HepG2 (cell line): ENCODE results near the gene ZNF780B. TPM values are rescaled to one million over a fixed set of nuclear protein-coding genes. Genes with fewer than 3 reads are reported as not detected.

Experiments
- ATAC-seq: fragments of 200-7000 bp; cut with Tn5 transposase; 3 replicates; pipeline ENCODE4 v1.9.1; 2020; ENCODE audit warnings: mild to moderate bottlenecking, moderate library complexity
- BruUV-seq: library from RNA; stranded (reverse); fragments of 400-500 nt; replicated peaks from 2 replicates; lab custom pipeline; 2021; lab: Mats Ljungman, UMichigan
- CTCF ChIA-PET: fragments of 300-600 bp; formaldehyde crosslinking; extraction: SDS; loops from one replicate; lab custom pipeline; 2021; ENCODE audit warnings: low total read pairs, inconsistent platforms, low intra/inter-chr PET ratio; lab: Yijun Ruan, JAX
- POLR2A ChIA-PET: fragments of 350-600 bp; sonication (Branson Sonifier 250); formaldehyde crosslinking; loops from one replicate; lab custom pipeline; 2020; ENCODE audit warnings: antibody characterized with exemption, inconsistent platforms; lab: Yijun Ruan, JAX
- DNase-seq: peaks from one replicate; pipeline ENCODE4 v3.0.0-alpha.2; 2015; ENCODE audit warnings: low spot score
- FAIRE-seq: peaks from 3 replicates; lab custom pipeline; 2011; peaks lifted over from hg19 to GRCh38; lab: Jason Lieb, UNC
- H2AFZ ChIP-seq: one replicate; pipeline ENCODE4 v1.6.1; 2011; ENCODE audit warnings: low read length, inconsistent platforms
- H3K27ac ChIP-seq: fragments of 300-600 bp; 3 replicates; pipeline ENCODE4 v1.8.0; 2011; ENCODE audit warnings: mixed run types, mild to moderate bottlenecking, mixed read lengths, low read length, inconsistent platforms; ENCODE audit not compliant: insufficient read depth; ENCODE audit errors: extremely low read length
- H3K27me3 ChIP-seq, 2 experiments: fragments of 200-600 bp in 1 of 2; 2 replicates in 1 of 2; 3 replicates in 1 of 2; pipeline versions ENCODE4 v1.6.0 to v1.8.0; 2011; ENCODE audit warnings: low read length in 2 of 2, mild to moderate bottlenecking in 2 of 2, moderate library complexity in 2 of 2, inconsistent platforms in 1 of 2; ENCODE audit not compliant: insufficient read depth in 2 of 2, control insufficient read depth in 1 of 2
- H3K36me3 ChIP-seq, 2 experiments: fragments of 200-600 bp in 1 of 2; replicated peaks in 1 of 2; 2 replicates in 1 of 2; 3 replicates in 1 of 2; pipeline versions ENCODE4 v1.5.1 to v1.8.0; 2011; ENCODE audit warnings: low read length in 2 of 2, inconsistent platforms in 1 of 2; ENCODE audit not compliant: insufficient read depth in 2 of 2, control insufficient read depth in 1 of 2
- H3K4me1 ChIP-seq: 2 replicates; pipeline ENCODE4 v1.5.1; 2012; ENCODE audit warnings: low read length, inconsistent platforms; ENCODE audit not compliant: insufficient read depth
- H3K4me2 ChIP-seq: 2 replicates; pipeline ENCODE4 v1.6.0; 2011; ENCODE audit warnings: low read depth, low read length, inconsistent platforms
- H3K4me3 ChIP-seq, 3 experiments: fragments of 200-600 bp in 1 of 3; sonication (generic), shearing (Covaris generic) in 1 of 3; replicated peaks in 1 of 3; 2 replicates each; pipeline ENCODE4 v1.5.1; 2011 to 2016; ENCODE audit warnings: low read length in 3 of 3, inconsistent platforms in 2 of 3, low read depth in 2 of 3, mild to moderate bottlenecking in 2 of 3, control low read depth in 1 of 3, mixed read lengths in 1 of 3; ENCODE audit not compliant: insufficient read depth in 1 of 3
- H3K79me2 ChIP-seq: one replicate; pipeline ENCODE4 v1.6.1; 2011; ENCODE audit warnings: low read length, inconsistent platforms; ENCODE audit not compliant: insufficient read depth
- H3K9ac ChIP-seq: 2 replicates; pipeline ENCODE4 v1.6.0; 2011; ENCODE audit warnings: mild to moderate bottlenecking, low read depth, low read length, inconsistent platforms; ENCODE audit not compliant: insufficient read depth
- H3K9me3 ChIP-seq: 2 replicates; pipeline ENCODE4 v1.5.1; 2012; ENCODE audit warnings: mild to moderate bottlenecking, low read length
- H4K20me1 ChIP-seq: 2 replicates; pipeline ENCODE4 v1.6.0; 2011; ENCODE audit warnings: inconsistent platforms, mild to moderate bottlenecking, low read length, moderate library complexity; ENCODE audit not compliant: insufficient read depth
- KLF12 ChIP-seq: sonication (generic); formaldehyde crosslinking; IDR thresholded peaks from 2 replicates; pipeline ENCODE4 v1.4.0; 2020; ENCODE audit warnings: missing genetic modification reagents, borderline replicate concordance
- ZNF121 ChIP-seq: sonication (generic); formaldehyde crosslinking; IDR thresholded peaks from 2 replicates; pipeline ENCODE4 v1.5.0; 2020; ENCODE audit warnings: mild to moderate bottlenecking, missing genetic modification reagents
- WGBS: methylation state at CpG from one replicate; pipeline ENCODE4 v1.1.6; 2017; ENCODE audit warnings: low lambda C conversion rate; 5-methylcytosine and 5-hydroxymethylcytosine counted together
- in situ Hi-C: cut with HindIII; loops from 2 replicates; pipeline ENCODE4 v1.10.0; 2017; ENCODE audit warnings: low pct_unique_long_range_greater_than_20kb; ENCODE audit not compliant: extremely low pct_ligation_motif_present
- intact Hi-C: fragments of 100-400 bp; cut with micrococcal nuclease; formaldehyde crosslinking; loops from one replicate; pipeline ENCODE4 v1.10.0; 2022; ENCODE audit not compliant: unreplicated experiment
- polyA plus RNA-seq, 8 experiments: library from polyadenylated mRNA; depleted of rRNA in 3 of 8; stranded (reverse) in 7 of 8; unstranded in 1 of 8; fragments of >200 nt; fragmentation: Illumina TruSeq in 4 of 8; extraction: Trizol in 4 of 8; gene quantifications; 2 replicates each; pipeline versions ENCODE4 v1.2.1 to v1.2.3, GENCODE V29; 2011 to 2016; ENCODE audit warnings: low read depth in 4 of 8, missing spikeins in 1 of 8, mixed read lengths in 1 of 8; ENCODE audit not compliant: insufficient read depth in 1 of 8
- total RNA-seq, 5 experiments: library from RNA; depleted of rRNA; stranded (reverse); fragments of >200 nt; fragmentation: Illumina TruSeq; extraction: Trizol; gene quantifications; 2 replicates each; pipeline ENCODE4 v1.2.3, GENCODE V29; 2016; ENCODE audit warnings: low read depth in 1 of 5

ZNF780B gene
- total and polyA plus RNA-seq, 2 of the 13 experiments (the other 11 are each of a cell fraction or from before 2014, with no cell fraction given) = 6.6 to 21.9 TPM

- no peak for FAIRE-seq
- intact Hi-C loops = no loop called here
Observed at GRCh38 chr19:39982883-39983282, 73.1 kb downstream of the ZNF780B start.

More at GRCh38 chr19:39982883-39983282, 73.1 kb downstream of the ZNF780B start:
- Histone ChIP-seq H3K27ac (no peak overlapping the region), H2AFZ (no peak overlapping the region), H3K27me3 (no peaks in the 10 kb centered on the region), H3K4me1 (no peaks in the 10 kb centered on the region), H3K4me3 (no peak overlapping the region), H3K79me2 (peaks cover 9% of the 10 kb centered on the region), H4K20me1 (no peaks in the 10 kb centered on the region), H3K36me3 (peaks cover 12 to 37% of the 10 kb centered on the region in 2 experiments), H3K4me2 (no peak overlapping the region), H3K9me3 (peaks cover 14% of the 10 kb centered on the region), H3K9ac (no peak overlapping the region)
- POLR2A ChIA-PET = no interaction called here
- WGBS = 89% methylated on average over 1 of the region's 1 CpG
- ATAC-seq (no peak), DNase-seq (no peak)
- no TSS peak for BruUV-seq
- TF ChIP-seq KLF12 = no peak
- TF ChIP-seq ZNF121 (CRISPR knock-in tag) = peak; percentile 45; the same call in 1 of the 2 replicates
- in situ Hi-C loops = no loop called here
- CTCF ChIA-PET = no interaction called here

Other genes starting within 250 kb of the ZNF780B start
- 0.45 and 0.82 TPM in 2 replicates for gene DYRK1B, start 222.1 kb downstream of the ZNF780B start, total RNA-seq (2016; rRNA removed; fragmentation: Illumina TruSeq; extraction: Trizol)
- gene DYRK1B, start 222.1 kb downstream of the ZNF780B start, polyA plus RNA-seq (2011; rRNA removed) = 1.1 and 1.3 TPM in 2 replicates
- 153 and 235 TPM in 2 replicates for gene FBL, start 209.9 kb downstream of the ZNF780B start, total RNA-seq (2016; rRNA removed; fragmentation: Illumina TruSeq; extraction: Trizol)
- gene FBL, start 209.9 kb downstream of the ZNF780B start, polyA plus RNA-seq (2011; rRNA removed) = 408 and 468 TPM in 2 replicates
- gene FCGBP, start 121.6 kb downstream of the ZNF780B start, total RNA-seq (2016; rRNA removed; fragmentation: Illumina TruSeq; extraction: Trizol) = 7.0 and 7.2 TPM in 2 replicates
- gene FCGBP, start 121.6 kb downstream of the ZNF780B start, polyA plus RNA-seq (2011; rRNA removed) = 1.3 and 2.4 TPM in 2 replicates
- 160 and 194 TPM in 2 replicates for gene PSMC4, start 85.1 kb downstream of the ZNF780B start, total RNA-seq (2016; rRNA removed; fragmentation: Illumina TruSeq; extraction: Trizol)
- 49.9 and 62.6 TPM in 2 replicates for gene PSMC4, start 85.1 kb downstream of the ZNF780B start, polyA plus RNA-seq (2011; rRNA removed)
- 4.1 and 6.0 TPM in 2 replicates for gene ZNF546, start 59.2 kb downstream of the ZNF780B start, total RNA-seq (2016; rRNA removed; fragmentation: Illumina TruSeq; extraction: Trizol)
- 2.2 and 2.5 TPM in 2 replicates for gene ZNF546, start 59.2 kb downstream of the ZNF780B start, polyA plus RNA-seq (2011; rRNA removed)
- 22.7 and 22.9 TPM in 2 replicates for gene ZNF780A, start 34.7 kb upstream of the ZNF780B start, total RNA-seq (2016; rRNA removed; fragmentation: Illumina TruSeq; extraction: Trizol)
- 12.4 and 13.5 TPM in 2 replicates for gene ZNF780A, start 34.7 kb upstream of the ZNF780B start, polyA plus RNA-seq (2011; rRNA removed)
- 1.9 and 3.4 TPM in 2 replicates for gene MAP3K10, start 135.2 kb upstream of the ZNF780B start, total RNA-seq (2016; rRNA removed; fragmentation: Illumina TruSeq; extraction: Trizol)
- gene MAP3K10, start 135.2 kb upstream of the ZNF780B start, polyA plus RNA-seq (2011; rRNA removed) = 5.0 and 6.7 TPM in 2 replicates
- not detected in 2 replicates for gene TTC9B, start 162.2 kb upstream of the ZNF780B start, total RNA-seq (2016; rRNA removed; fragmentation: Illumina TruSeq; extraction: Trizol)
- not detected in 2 replicates for gene TTC9B, start 162.2 kb upstream of the ZNF780B start, polyA plus RNA-seq (2011; rRNA removed)
- 0.66 and 1.1 TPM in 2 replicates for gene CCNP, start 170.5 kb upstream of the ZNF780B start, total RNA-seq (2016; rRNA removed; fragmentation: Illumina TruSeq; extraction: Trizol)
- gene CCNP, start 170.5 kb upstream of the ZNF780B start, polyA plus RNA-seq (2011; rRNA removed) = 1.8 and 2.8 TPM in 2 replicates
- gene AKT2, start 229.1 kb upstream of the ZNF780B start, total RNA-seq (2016; rRNA removed; fragmentation: Illumina TruSeq; extraction: Trizol) = 82.1 and 82.7 TPM in 2 replicates
- gene AKT2, start 229.1 kb upstream of the ZNF780B start, polyA plus RNA-seq (2011; rRNA removed) = 173 and 182 TPM in 2 replicates